GM19025 (cell line): ENCODE measurements around the gene ICAM5.

Experiments
- ATAC-seq: cut with Tn5 transposase; IDR thresholded peaks from one replicate; pipeline ENCODE4 v1.9.1; 2021; ENCODE audit warnings: mild to moderate bottlenecking, low read depth, moderate library complexity; ENCODE audit not compliant: unreplicated experiment

The ICAM5 gene

DNA sequence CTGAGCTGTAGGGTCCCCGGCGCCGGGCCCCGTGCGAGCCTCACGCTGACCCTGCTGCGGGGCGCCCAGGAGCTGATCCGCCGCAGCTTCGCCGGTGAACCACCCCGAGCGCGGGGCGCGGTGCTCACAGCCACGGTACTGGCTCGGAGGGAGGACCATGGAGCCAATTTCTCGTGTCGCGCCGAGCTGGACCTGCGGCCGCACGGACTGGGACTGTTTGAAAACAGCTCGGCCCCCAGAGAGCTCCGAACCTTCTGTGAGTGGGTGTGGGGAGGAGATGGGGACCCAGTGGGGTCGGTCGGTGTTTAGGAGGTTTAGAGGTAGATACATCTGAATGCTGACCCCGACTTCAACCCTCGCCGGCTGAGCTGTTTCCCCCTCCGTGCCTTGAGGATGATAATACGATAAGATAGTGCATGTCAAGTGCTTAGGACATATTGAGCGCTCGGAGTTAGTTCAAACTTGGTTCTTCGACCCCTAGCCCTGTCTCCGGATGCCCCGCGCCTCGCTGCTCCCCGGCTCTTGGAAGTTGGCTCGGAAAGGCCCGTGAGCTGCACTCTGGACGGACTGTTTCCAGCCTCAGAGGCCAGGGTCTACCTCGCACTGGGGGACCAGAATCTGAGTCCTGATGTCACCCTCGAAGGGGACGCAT is 1.9 kb downstream of the ICAM5 start:
- no peak for ATAC-seq

- ATAC-seq: no peak
These were observed 2.5 kb downstream of the ICAM5 start for GRCh38 chr19:10292206-10292788.

- no peak for ATAC-seq
These were observed 3.3 kb downstream of the ICAM5 start for GRCh38 chr19:10292789-10293636.

DNA sequence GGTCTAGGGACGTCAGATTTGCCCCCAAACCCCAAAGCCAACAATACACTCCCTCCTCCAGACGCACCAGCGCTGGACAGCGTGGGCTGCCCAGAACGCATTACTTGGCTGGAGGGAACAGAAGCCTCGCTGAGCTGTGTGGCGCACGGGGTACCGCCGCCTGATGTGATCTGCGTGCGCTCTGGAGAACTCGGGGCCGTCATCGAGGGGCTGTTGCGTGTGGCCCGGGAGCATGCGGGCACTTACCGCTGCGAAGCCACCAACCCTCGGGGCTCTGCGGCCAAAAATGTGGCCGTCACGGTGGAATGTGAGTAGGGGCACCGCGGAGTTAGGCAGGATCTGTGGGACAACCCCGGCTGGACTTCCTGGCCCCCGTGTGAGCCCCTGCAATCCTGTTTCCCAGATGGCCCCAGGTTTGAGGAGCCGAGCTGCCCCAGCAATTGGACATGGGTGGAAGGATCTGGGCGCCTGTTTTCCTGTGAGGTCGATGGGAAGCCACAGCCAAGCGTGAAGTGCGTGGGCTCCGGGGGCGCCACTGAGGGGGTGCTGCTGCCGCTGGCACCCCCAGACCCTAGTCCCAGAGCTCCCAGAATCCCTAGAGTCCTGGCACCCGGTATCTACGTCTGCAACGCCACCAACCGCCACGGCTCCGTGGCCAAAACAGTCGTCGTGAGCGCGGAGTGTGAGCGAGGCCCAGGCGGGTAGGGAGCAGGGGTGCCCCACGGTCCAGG is 4.0 kb downstream of the ICAM5 start:
- no peak for ATAC-seq

DNA sequence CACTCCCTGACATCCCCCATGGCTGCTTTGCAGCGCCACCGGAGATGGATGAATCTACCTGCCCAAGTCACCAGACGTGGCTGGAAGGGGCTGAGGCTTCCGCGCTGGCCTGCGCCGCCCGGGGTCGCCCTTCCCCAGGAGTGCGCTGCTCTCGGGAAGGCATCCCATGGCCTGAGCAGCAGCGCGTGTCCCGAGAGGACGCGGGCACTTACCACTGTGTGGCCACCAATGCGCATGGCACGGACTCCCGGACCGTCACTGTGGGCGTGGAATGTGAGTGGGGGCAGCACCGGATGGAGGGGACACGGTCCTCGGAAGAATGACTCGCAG is 4.6 kb downstream of the ICAM5 start:
- ATAC-seq: no peak

DNA sequence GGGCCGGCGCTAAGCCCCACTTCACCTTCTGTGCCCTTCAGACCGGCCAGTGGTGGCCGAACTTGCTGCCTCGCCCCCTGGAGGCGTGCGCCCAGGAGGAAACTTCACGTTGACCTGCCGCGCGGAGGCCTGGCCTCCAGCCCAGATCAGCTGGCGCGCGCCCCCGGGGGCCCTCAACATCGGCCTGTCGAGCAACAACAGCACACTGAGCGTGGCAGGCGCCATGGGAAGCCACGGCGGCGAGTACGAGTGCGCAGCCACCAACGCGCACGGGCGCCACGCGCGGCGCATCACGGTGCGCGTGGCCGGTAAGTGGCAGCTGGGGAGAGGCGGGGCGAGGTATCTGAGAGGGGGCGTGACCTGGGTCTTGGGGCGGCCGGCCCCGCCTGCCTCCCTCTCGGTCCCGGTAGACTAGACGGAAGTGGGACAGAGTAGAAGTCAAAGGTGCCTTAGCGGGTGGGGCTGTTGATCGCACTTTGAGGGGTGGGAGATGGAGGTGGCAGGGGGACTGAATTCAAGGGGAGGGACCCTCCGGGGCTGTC is 5.6 kb downstream of the ICAM5 start:
- peak; percentile 48 for ATAC-seq

GRCh38 chr19:10295847-10296591 is 6.3 kb downstream of the ICAM5 start:
- no peak for ATAC-seq

- no peak for ATAC-seq
These were observed 10.1 kb downstream of the ICAM5 start for GRCh38 chr19:10299545-10300458.

DNA sequence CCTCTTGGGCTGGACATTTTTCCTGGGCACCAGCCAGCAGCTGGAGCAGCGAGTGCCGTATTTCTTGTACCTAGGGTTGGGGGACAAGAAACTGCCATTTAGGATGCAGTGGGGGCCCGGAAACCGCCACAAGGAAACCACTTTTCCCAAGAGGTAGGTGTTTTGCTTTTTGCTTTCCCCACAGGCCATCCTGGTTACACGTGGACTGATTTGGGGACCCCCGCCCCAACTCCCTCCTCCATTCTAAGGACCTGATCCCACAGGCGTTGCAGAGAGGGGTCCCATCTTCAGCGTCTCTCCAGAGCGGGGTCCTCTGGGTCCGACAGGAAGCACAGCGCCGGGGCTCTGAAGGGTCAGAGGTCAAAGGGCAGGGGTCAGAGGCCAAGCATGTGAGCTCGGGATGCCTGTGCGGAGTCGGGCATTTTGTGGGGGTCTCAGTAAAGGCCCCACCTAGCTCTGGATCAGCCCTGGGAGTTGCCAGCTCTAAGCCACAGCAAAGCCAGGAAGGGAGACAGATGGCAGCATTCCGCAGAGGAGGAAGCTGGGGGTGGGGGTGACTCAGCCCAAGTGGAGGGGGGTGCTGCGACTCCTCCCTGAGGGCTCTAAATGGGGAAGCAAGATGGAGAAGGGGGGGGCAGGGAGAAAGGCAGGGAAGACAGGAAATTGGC is 15.5 kb downstream of the ICAM5 start:
- no peak for ATAC-seq

DNA sequence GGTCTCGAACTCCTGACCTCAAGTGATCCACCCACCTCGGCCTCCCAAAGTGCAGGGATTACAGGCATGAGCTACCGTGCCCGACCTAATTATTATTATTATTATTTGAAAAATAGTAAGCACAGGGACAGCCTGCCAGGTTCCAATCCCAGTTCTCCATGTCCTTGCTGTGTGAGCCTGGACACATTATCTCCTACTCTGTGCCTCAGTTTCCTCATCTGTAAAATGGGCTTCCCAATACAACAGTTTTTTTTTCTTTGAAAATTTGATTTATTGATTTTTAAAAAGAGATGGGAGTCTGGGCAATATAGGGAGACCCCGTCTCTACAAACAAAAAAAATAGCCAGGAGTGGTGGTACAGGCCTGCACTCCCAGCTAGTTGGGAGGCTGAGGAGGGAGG is 16.6 kb downstream of the ICAM5 start:
- ATAC-seq: no peak

DNA sequence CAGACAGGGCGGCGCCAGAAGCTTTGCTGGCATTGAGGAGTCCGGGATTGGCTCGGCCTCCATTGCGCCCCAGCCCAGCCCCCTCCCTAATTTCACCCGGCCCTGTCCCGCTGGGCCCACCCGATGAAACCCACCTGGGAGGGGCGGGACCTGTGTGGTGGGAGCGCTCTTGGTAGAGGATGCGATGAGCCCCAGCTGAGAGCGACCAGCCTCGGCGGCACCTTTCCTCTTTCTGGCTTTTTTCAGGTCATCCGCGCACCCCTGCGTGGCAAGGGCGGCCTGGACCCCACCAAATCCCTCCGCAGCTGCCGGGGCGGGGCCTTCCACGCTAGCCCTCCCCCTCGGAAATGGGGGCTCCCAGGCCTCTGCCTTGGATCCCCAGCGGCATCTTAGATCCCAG is 19.7 kb downstream of the ICAM5 start, which contains the start of gene ZGLP1:
ZGLP1 (minus strand) TSS at position 393 of the 400 bp plus-strand sequence.
- no peak for ATAC-seq

- ATAC-seq: peak; percentile 59
These were observed 25.8 kb downstream of the ICAM5 start, which contains the start of gene FDX2 for GRCh38 chr19:10315335-10316214. Gene FDX2, minus strand, starts transcription at chr19:10316015. Its CDS starts 19 bp downstream, at chr19:10315996.

DNA sequence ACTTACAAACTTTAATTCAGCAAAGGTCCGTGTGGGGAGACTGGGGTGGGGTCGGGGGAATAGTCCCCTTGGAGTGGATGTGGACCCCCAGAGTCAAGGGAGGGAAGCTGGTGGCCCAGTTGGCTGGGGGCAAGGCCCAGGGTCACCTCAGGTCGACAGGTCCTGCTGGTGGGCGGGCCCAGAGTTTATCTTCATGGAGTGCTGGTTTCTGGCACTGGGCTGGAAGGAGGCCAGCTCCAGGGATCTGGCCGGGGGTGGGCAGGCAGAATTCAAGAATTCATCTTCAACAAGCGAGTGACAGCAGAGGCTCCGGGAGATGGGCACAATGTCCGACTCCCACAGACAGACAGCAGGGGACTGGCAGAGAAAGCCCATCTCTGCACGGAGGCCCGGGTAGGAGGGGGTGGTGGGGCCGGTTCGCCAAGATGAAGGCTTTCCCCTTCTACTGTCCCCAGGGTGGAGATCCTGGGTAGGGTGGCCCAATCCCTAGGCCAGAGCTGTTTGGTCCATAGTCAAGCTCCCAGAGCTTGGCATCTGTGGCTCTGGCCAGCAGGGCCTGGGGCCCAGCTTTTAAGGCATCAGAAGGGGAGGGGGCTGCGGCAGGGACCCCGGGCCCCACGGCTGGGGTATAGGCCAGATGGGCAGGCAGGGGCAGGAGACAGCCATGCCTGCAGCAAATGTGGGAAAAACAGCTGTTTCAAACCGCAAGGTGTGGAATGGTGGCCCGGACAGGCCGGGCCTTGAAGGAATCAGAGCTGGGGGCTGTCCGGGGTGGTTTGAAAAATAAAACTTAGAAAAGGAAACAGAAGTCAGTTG is 26.7 kb downstream of the ICAM5 start:
- no peak for ATAC-seq

DNA sequence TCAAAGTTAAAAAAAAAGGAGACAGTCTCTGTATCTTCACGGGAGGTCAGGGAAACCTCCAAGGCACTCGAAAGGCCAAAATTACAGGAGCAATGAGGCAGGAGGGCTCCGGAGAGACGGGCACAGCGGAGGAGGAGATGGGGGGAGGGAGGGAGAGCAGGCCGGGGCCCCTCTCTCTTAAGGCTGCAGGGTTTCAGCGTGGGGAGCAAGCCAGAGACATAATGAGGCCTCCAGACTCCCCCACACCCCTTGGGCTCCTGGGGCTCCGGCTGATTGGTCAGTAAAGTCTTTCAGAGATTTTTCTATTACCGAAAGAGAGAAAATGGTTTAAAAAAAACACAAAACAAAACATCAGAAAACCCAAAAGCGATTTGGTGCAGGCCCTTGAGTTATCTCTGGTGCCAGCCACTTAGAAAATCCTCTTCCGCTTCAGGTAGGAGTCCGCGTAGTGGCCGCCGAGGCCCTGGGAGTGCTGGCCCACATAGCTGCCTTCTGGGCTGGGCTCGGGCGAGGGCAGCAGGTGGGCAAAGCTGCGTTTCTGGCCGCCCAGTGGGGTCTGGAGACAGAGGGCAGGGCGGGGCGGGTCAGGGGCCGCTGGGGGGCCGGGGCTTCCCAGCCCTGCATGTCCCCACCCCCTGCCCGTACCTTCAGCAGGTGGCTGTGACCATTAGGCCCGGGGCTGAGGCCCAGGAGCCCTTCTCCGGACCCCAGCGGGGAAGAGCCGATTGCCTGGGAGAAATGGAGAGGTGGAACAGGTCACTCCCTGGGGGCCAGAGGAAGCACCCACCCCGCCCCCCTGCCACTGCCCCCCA is 27.5 kb downstream of the ICAM5 start:
- no peak for ATAC-seq

DNA sequence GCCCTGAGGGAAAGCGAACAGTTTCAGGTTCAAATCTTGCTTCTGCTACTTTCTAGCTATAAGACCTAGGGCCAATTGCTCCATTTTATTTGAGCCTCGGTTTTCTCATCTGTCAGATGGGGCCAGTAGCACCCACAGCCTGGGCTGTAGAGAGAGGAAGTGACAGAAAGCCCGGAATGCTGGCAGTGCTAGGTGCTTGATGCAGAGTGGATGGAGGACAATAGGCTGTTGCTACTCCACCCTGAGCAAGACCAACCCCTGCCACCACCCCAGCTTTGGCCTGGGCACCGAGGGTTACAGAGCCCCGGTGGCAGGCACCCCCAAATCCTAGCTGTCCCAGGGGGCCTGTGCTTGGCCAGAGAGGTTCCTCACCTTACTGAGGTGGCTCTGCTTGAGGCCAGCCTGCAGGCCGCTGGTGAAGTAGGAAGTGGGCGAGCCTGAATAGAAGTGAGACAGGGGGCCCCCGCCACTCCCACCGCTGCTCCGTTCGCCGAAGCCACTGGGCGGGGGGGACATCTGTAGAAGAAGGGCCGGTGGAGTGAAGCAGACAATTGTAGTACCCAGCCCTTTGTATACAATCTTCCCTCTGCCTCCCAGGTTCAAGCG is 28.2 kb downstream of the ICAM5 start:
- no peak for ATAC-seq
